Mesendoderm (in vitro differentiated cells): ENCODE data around the gene ADGRG3.

Source experiments
- DNase-seq: peaks from one replicate; pipeline ENCODE4 v3.0.0; 2013
- H2AK5ac ChIP-seq: 2 replicates; pipeline ENCODE4 v1.6.1; 2013; ENCODE audit warnings: low read length, inconsistent platforms
- H2BK120ac ChIP-seq: 2 replicates; pipeline ENCODE4 v1.6.1; 2013; ENCODE audit warnings: low read depth, mild to moderate bottlenecking, low read length, moderate library complexity, mixed read lengths
- H2BK15ac ChIP-seq: replicated peaks from 2 replicates; pipeline ENCODE4 v1.6.1; 2013; ENCODE audit warnings: low read depth, mild to moderate bottlenecking, moderate library complexity
- H2BK5ac ChIP-seq: 2 replicates; pipeline ENCODE4 v1.6.1; 2013; ENCODE audit warnings: low read length, inconsistent platforms
- H3K18ac ChIP-seq: 2 replicates; pipeline ENCODE4 v1.6.1; 2013; ENCODE audit warnings: mild to moderate bottlenecking, low read length, mixed read lengths
- H3K23ac ChIP-seq: one replicate; pipeline ENCODE4 v1.6.1; 2013; ENCODE audit warnings: low read length
- H3K27ac ChIP-seq: 2 replicates; pipeline ENCODE4 v1.5.1; 2013; ENCODE audit warnings: low read depth, mild to moderate bottlenecking, inconsistent platforms, low read length, moderate library complexity
- H3K27me3 ChIP-seq: 2 replicates; pipeline ENCODE4 v1.6.1; 2013; ENCODE audit warnings: low read length, control low read depth, mild to moderate bottlenecking, inconsistent platforms; ENCODE audit not compliant: insufficient read depth, poor library complexity
- H3K36me3 ChIP-seq: 2 replicates; pipeline ENCODE4 v1.6.1; 2013; ENCODE audit warnings: low read length, inconsistent platforms; ENCODE audit not compliant: control insufficient read depth, insufficient read depth
- H3K4ac ChIP-seq: one replicate; pipeline ENCODE4 v1.6.1; 2013; ENCODE audit warnings: low read depth, mild to moderate bottlenecking, low read length, moderate library complexity
- H3K4me1 ChIP-seq: 2 replicates; pipeline ENCODE4 v1.6.1; 2013; ENCODE audit warnings: low read depth, low read length, inconsistent platforms; ENCODE audit not compliant: control insufficient read depth
- H3K4me2 ChIP-seq: 2 replicates; pipeline ENCODE4 v1.6.1; 2013; ENCODE audit warnings: low read length
- H3K4me3 ChIP-seq: 2 replicates; pipeline ENCODE4 v1.5.1; 2013; ENCODE audit warnings: mild to moderate bottlenecking, low read length
- H3K56ac ChIP-seq: one replicate; pipeline ENCODE4 v1.6.1; 2013; ENCODE audit warnings: low read length
- H3K79me1 ChIP-seq: 2 replicates; pipeline ENCODE4 v1.6.1; 2013; ENCODE audit warnings: low read length, inconsistent platforms
- H3K79me2 ChIP-seq: 2 replicates; pipeline ENCODE4 v1.6.1; 2013; ENCODE audit warnings: mild to moderate bottlenecking, low read length; ENCODE audit not compliant: control insufficient read depth, insufficient read depth
- H3K9ac ChIP-seq: 2 replicates; pipeline ENCODE4 v1.6.1; 2013; ENCODE audit warnings: low read length, inconsistent platforms
- H4K5ac ChIP-seq: one replicate; pipeline ENCODE4 v1.6.1; 2013; ENCODE audit warnings: low read length
- H4K8ac ChIP-seq: one replicate; pipeline ENCODE4 v1.6.1; 2013; ENCODE audit warnings: low read depth, mild to moderate bottlenecking, control low read depth, low read length, moderate library complexity
- WGBS: extraction: QIAGEN DNeasy Blood & Tissue Kit; methylation state at CpG from one replicate; pipeline ENCODE4 v1.1.7; 2013; ENCODE audit warnings: low lambda C conversion rate, missing lambda C conversion rate; ENCODE audit not compliant: insufficient coverage; ENCODE audit errors: extremely low coverage; 5-methylcytosine and 5-hydroxymethylcytosine counted together

Gene ADGRG3

GRCh38 chr16:57640185-57640584 lies 27.9 kb upstream of the ADGRG3 start:
- H3K27me3 ChIP-seq: no peaks in the 10 kb centered on the region
- WGBS: no CpG with 5 or more reads among the region's 9 CpGs
- no peak overlapping the region for H2BK120ac ChIP-seq
- no peak overlapping the region for H2AK5ac ChIP-seq
- no peaks in the 10 kb centered on the region for H3K36me3 ChIP-seq
- no peak overlapping the region for H3K9ac ChIP-seq
- no peak overlapping the region for H3K56ac ChIP-seq
- no peak overlapping the region for H4K8ac ChIP-seq
- H3K23ac ChIP-seq: no peak overlapping the region
- H3K79me2 ChIP-seq: no peaks in the 10 kb centered on the region
- H3K79me1 ChIP-seq: no peaks in the 10 kb centered on the region
- DNase-seq: no peak
- H3K4me3 ChIP-seq: no peak overlapping the region
- H2BK15ac ChIP-seq: no peak overlapping the region
- H3K4me1 ChIP-seq: no peaks in the 10 kb centered on the region
- H4K5ac ChIP-seq: no peak overlapping the region
- no peak overlapping the region for H3K18ac ChIP-seq
- H3K4me2 ChIP-seq: no peak overlapping the region
- no peak overlapping the region for H3K27ac ChIP-seq
- H2BK5ac ChIP-seq: no peak overlapping the region
- H3K4ac ChIP-seq: no peak overlapping the region

- no peak overlapping the region for H3K4ac ChIP-seq
- no peak overlapping the region for H3K4me3 ChIP-seq
- H3K23ac ChIP-seq: no peak overlapping the region
- H3K27ac ChIP-seq: no peak overlapping the region
- no peak overlapping the region for H2BK120ac ChIP-seq
- no peak overlapping the region for H3K18ac ChIP-seq
- no peaks in the 10 kb centered on the region for H3K79me2 ChIP-seq
- no CpG with 5 or more reads among the region's 8 CpGs for WGBS
- H2BK5ac ChIP-seq: no peak overlapping the region
- no peak overlapping the region for H2BK15ac ChIP-seq
- no peaks in the 10 kb centered on the region for H3K79me1 ChIP-seq
- no peaks in the 10 kb centered on the region for H3K27me3 ChIP-seq
- no peak overlapping the region for H2AK5ac ChIP-seq
- no peak for DNase-seq
- H3K4me2 ChIP-seq: no peak overlapping the region
- no peak overlapping the region for H3K9ac ChIP-seq
- H3K36me3 ChIP-seq: no peaks in the 10 kb centered on the region
- H4K8ac ChIP-seq: no peak overlapping the region
- H3K56ac ChIP-seq: no peak overlapping the region
- no peak overlapping the region for H4K5ac ChIP-seq
- no peaks in the 10 kb centered on the region for H3K4me1 ChIP-seq
Observed at GRCh38 chr16:57640612-57641011, 27.5 kb upstream of the ADGRG3 start.

GRCh38 chr16:57642160-57643135 lies 25.7 kb upstream of the ADGRG3 start:
- no peaks in the 10 kb centered on the region for H3K4me1 ChIP-seq

GRCh38 chr16:57643147-57643874 lies 24.8 kb upstream of the ADGRG3 start:
- Histone ChIP-seq H3K4me2 (no peak overlapping the region), H3K18ac (no peak overlapping the region), H3K9ac (no peak overlapping the region), H3K4me3 (no peak overlapping the region), H3K79me2 (no peaks in the 10 kb centered on the region), H3K36me3 (no peaks in the 10 kb centered on the region), H4K8ac (no peak overlapping the region), H3K23ac (no peak overlapping the region), H2BK15ac (no peak overlapping the region), H4K5ac (no peak overlapping the region), H3K4me1 (no peaks in the 10 kb centered on the region), H3K56ac (no peak overlapping the region), H2BK120ac (no peak overlapping the region), H3K4ac (no peak overlapping the region), H3K27me3 (no peaks in the 10 kb centered on the region), H2BK5ac (no peak overlapping the region), H2AK5ac (no peak overlapping the region), H3K79me1 (no peaks in the 10 kb centered on the region), H3K27ac (no peak overlapping the region)
- DNase-seq: peak; percentile 62
- no CpG with 5 or more reads among the region's 7 CpGs for WGBS

More at GRCh38 chr16:57642160-57643135, 25.7 kb upstream of the ADGRG3 start:
- no peaks in the 10 kb centered on the region for H3K79me2 ChIP-seq
- H3K56ac ChIP-seq: no peak overlapping the region
- no peak overlapping the region for H2BK15ac ChIP-seq
- H2BK120ac ChIP-seq: no peak overlapping the region
- H3K4me3 ChIP-seq: no peak overlapping the region
- H3K4me2 ChIP-seq: no peak overlapping the region
- no peak overlapping the region for H2BK5ac ChIP-seq
- H2AK5ac ChIP-seq: no peak overlapping the region
- H4K8ac ChIP-seq: no peak overlapping the region
- H3K23ac ChIP-seq: no peak overlapping the region
- no peak overlapping the region for H4K5ac ChIP-seq
- no CpG with 5 or more reads among the region's 11 CpGs for WGBS
- no peak overlapping the region for H3K27ac ChIP-seq
- H3K36me3 ChIP-seq: no peaks in the 10 kb centered on the region
- DNase-seq: no peak
- H3K79me1 ChIP-seq: no peaks in the 10 kb centered on the region
- no peaks in the 10 kb centered on the region for H3K27me3 ChIP-seq
- no peak overlapping the region for H3K18ac ChIP-seq
- no peak overlapping the region for H3K9ac ChIP-seq
- H3K4ac ChIP-seq: no peak overlapping the region

- Histone ChIP-seq H3K79me1 (no peaks in the 10 kb centered on the region), H3K4ac (no peak overlapping the region), H3K79me2 (no peaks in the 10 kb centered on the region), H3K27me3 (no peaks in the 10 kb centered on the region), H4K8ac (no peak overlapping the region), H2BK5ac (no peak overlapping the region), H2AK5ac (no peak overlapping the region), H2BK15ac (no peak overlapping the region), H2BK120ac (no peak overlapping the region), H3K27ac (no peak overlapping the region), H3K4me3 (no peak overlapping the region), H3K36me3 (no peaks in the 10 kb centered on the region), H3K4me1 (no peaks in the 10 kb centered on the region), H4K5ac (no peak overlapping the region), H3K9ac (no peak overlapping the region), H3K23ac (no peak overlapping the region), H3K56ac (no peak overlapping the region), H3K4me2 (no peak overlapping the region), H3K18ac (no peak overlapping the region)
- DNase-seq: no peak
- no CpG with 5 or more reads among the region's 9 CpGs for WGBS
Observed at GRCh38 chr16:57643910-57644309, 24.2 kb upstream of the ADGRG3 start.
